Measurements from ENCODE around the gene MICOS13.

DNA sequence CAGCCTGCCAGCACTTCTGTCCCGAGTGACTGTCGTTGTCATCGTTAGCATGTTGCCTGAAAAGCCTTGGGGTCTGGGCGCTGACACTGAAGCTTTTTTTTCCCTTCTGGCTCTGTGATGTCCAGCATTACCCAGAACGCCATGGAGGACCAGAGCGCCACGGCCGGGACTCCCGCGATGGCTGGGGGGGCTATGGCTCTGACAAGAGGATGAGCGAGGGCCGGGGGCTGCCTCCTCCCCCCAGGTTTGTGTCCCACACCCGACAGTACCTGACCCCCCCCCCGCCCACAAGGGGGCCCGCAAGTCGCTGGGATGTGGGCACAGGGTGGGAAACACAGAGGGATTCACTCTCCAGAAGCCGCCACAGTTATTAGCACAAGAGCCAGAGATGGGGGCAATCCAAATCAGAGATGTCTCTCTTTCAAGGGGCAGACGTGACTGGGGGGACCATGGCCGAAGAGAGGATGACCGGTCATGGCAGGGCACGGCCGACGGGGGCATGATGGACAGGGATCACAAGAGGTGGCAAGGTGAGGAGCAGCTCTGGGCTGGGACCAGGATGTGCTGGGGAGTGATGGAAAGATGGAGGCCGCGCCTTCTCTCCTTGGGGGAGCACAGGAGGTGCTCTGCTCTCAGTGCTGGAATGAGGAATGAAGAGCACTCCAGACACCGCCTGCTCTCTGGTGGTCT lies 13.2 kb downstream of the MICOS13 start:
- TF ChIP-seq, protein P1, sequence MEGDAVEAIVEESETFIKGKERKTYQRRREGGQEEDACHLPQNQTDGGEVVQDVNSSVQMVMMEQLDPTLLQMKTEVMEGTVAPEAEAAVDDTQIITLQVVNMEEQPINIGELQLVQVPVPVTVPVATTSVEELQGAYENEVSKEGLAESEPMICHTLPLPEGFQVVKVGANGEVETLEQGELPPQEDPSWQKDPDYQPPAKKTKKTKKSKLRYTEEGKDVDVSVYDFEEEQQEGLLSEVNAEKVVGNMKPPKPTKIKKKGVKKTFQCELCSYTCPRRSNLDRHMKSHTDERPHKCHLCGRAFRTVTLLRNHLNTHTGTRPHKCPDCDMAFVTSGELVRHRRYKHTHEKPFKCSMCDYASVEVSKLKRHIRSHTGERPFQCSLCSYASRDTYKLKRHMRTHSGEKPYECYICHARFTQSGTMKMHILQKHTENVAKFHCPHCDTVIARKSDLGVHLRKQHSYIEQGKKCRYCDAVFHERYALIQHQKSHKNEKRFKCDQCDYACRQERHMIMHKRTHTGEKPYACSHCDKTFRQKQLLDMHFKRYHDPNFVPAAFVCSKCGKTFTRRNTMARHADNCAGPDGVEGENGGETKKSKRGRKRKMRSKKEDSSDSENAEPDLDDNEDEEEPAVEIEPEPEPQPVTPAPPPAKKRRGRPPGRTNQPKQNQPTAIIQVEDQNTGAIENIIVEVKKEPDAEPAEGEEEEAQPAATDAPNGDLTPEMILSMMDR (IDR thresholded peaks at IDR 0.05; ENCODE audit: poor library complexity, severe bottlenecking) = no peak
- TF ChIP-seq EZH2 (IDR thresholded peaks at IDR 0.05; ENCODE audit: borderline replicate concordance, insufficient read depth, low read length, poor library complexity, severe bottlenecking) (no peak), SMC3 (conservative IDR thresholded peaks at IDR 0.05; ENCODE audit: poor library complexity) (no peak), EP300 (conservative IDR thresholded peaks at IDR 0.05; ENCODE audit: poor library complexity, severe bottlenecking) (no peak), TAF1 (IDR thresholded peaks at IDR 0.05; ENCODE audit: low read depth) (no peak), RAD21 (conservative IDR thresholded peaks at IDR 0.05) (no peak), MXI1 (conservative IDR thresholded peaks at IDR 0.05; ENCODE audit: poor library complexity, severe bottlenecking) (no peak)
